ENCODE results near the gene DOCK10.

- TF ChIP-seq CTCF (conservative IDR thresholded peaks at IDR 0.05 in 1 of 2, IDR thresholded peaks at IDR 0.05 in 1 of 2; ENCODE audit: low read depth in 1 of 2, low read length in 2 of 2) = no peak
- no peak for TF ChIP-seq EZH2 (IDR thresholded peaks at IDR 0.05; ENCODE audit: low read length, missing control alignments)
These were observed 244.1 kb downstream of the DOCK10 start for GRCh38 chr2:224798180-224798579.
